ENCODE results near the gene SMCO4.
"Not testable (repeated sequence)": the region's sequence is repeated elsewhere in the genome, so short reads cannot be mapped to it uniquely, and the experiment has no call there.

SMCO4 gene

DNA sequence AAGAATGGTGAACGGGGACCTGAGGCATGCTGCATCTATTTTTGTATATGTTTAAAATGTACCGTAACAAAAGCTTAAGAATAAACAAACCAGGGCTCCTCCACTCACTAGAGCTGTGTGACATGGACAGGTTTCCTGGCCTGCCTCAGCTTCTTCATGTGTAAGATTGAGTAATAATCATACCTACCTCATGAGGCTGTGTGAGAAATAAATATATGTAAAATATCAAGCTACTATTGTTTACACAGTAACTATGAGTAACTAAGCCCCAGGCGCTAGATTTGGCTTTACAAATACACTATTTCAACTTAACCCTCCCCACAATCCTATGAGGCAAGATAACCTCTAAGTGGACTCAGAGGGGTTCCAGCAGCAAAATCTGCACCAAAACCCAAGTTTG, 66.4 kb downstream of the SMCO4 start:
- DNase-seq = no peak

GRCh38 chr11:93474123-93474522, 69.1 kb downstream of the SMCO4 start:
- DNase-seq = no peak

DNA sequence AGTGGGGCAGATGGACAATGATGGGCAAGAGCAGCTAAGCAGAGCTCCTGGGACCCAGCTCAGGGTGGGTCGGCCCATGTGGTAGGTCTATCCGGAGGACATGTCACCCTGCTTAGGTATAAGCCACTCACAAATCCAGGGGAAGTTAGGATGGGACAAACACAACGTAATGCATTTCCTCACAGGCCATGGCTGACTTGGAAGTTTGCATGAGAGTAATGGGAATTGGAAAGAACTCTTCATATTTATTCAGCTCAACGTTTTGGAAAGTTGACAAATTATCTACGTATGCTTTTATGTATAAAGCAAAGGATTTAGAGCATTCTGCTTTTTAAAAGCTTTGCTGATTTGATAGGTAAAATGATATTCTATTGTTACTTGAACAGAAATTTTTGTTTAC, 74.9 kb downstream of the SMCO4 start:
- no peak for DNase-seq

- no peak for DNase-seq
Observed at GRCh38 chr11:93467054-93467453, 76.1 kb downstream of the SMCO4 start.

GRCh38 chr11:93464927-93465540, 78.2 kb downstream of the SMCO4 start:
- no peak for DNase-seq

GRCh38 chr11:93463666-93464065, 79.5 kb downstream of the SMCO4 start:
- DNase-seq = not testable (repeated sequence)

- no peak for DNase-seq
Observed at GRCh38 chr11:93458286-93458685, 84.9 kb downstream of the SMCO4 start.

DNA sequence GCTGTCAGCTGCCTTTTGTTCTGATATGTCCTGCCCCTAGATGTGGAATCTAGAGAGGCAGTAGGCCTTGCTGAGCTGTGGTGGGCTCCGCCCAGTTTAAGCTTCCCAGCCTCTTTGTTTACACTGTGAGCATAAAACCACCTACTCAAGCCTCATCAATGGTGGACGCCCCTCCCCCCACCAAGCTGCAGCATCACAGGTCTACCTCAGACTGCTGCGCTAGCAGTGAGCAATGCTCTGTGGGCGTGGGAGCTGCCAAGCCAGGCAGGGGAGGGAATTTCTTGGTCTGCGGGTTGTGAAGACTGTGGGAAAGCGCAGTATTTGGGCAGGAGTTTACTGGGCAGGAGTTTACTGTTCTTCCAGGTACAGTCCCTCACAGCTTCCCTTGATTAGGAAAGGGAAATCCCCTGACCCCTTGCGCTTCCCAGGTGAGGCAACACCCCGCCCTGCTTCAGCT, 98.5 kb downstream of the SMCO4 start:
- DNase-seq = no peak

DNA sequence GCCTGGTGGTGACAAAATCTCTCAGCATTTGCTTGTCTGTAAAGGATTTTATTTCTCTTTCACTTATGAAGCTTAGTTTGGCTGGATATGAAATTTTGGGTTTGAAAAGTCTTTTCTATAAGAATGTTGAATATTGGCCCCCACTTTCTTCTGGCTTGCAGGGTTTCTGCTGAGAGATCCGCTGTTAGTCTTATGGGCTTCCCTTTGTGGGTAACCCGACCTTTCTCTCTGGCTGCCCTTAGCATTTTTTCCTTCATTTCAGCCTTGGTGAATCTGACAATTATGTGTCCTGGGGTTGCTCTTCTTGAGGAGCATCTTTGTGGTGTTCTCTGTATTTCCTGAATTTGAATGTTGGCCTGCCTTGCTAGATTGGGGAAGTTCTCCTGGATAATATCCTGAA, 100.0 kb downstream of the SMCO4 start:
- not testable (repeated sequence) for DNase-seq

- DNase-seq = no peak
Observed at GRCh38 chr11:93432247-93432646, 110.9 kb downstream of the SMCO4 start.

All from fibroblast of skin of abdomen (primary cell).